ENCODE measurements around the gene STARD8. TPM values are rescaled to one million over a fixed set of nuclear protein-coding genes. Genes with fewer than 3 reads are reported as not detected.
"Not testable (repeated sequence)": the region's sequence is repeated elsewhere in the genome, so short reads cannot be mapped to it uniquely, and the experiment has no call there.

Gene STARD8
- polyA plus RNA-seq, 1 experiment, result 1.3 TPM

DNA sequence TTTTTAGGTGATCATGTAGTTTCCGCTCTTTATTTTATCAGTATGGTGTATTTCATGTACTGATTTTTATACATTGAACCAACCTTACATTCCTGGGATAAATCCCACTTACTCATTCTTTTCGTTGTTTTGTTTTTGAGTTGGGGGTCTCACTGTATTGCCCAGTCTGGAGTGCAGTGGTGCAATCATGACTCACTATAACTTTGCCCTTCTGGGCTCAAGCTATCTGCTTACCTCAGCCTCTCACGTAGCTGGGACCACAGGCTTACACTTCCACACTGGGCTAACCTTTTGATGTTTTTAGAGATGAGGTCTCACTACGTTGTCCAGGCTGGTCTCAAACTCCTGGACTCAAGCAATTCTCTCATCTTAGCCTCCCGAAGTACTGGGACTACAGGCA is 19.5 kb upstream of the STARD8 start:
- H3K27ac ChIP-seq (ENCODE audit: low read depth, low read length), result no peak overlapping the region
- TF ChIP-seq, protein P1, sequence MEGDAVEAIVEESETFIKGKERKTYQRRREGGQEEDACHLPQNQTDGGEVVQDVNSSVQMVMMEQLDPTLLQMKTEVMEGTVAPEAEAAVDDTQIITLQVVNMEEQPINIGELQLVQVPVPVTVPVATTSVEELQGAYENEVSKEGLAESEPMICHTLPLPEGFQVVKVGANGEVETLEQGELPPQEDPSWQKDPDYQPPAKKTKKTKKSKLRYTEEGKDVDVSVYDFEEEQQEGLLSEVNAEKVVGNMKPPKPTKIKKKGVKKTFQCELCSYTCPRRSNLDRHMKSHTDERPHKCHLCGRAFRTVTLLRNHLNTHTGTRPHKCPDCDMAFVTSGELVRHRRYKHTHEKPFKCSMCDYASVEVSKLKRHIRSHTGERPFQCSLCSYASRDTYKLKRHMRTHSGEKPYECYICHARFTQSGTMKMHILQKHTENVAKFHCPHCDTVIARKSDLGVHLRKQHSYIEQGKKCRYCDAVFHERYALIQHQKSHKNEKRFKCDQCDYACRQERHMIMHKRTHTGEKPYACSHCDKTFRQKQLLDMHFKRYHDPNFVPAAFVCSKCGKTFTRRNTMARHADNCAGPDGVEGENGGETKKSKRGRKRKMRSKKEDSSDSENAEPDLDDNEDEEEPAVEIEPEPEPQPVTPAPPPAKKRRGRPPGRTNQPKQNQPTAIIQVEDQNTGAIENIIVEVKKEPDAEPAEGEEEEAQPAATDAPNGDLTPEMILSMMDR (IDR thresholded peaks at IDR 0.05; ENCODE audit: low read depth, low read length), result no peak
- H3K4me3 ChIP-seq (ENCODE audit: low read depth, low read length), result no peak overlapping the region
- DNase-seq (ENCODE audit: low read depth, low spot score), result no peak
- no peaks in the 10 kb centered on the region for H3K9me3 ChIP-seq (ENCODE audit: control insufficient read depth, insufficient read depth, low read length)
- no peaks in the 10 kb centered on the region for H3K27me3 ChIP-seq (ENCODE audit: control insufficient read depth, insufficient read depth, low read length)
- POLR2A ChIA-PET, result no interaction called here
- CTCF ChIA-PET, result no interaction called here

DNA sequence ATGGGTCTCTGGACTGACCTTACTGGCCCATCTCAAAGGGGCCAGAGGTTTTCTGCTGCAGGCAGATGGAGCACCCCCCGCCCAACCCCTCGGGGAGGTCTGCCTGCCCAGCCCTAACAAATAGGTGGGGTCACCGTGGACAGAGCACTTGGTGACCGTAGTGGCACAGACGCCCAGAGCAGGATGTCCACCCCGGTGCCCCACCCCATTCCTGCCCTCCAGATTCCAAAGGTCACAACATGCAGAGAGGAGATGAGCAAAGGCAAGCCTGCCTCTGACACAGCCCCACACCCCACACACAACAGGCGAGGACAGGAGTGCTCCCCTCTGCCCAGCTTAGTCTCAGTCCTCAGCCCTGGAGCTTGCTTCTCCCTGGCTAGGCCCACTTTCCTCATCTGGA is 17.5 kb upstream of the STARD8 start:
- DNase-seq (ENCODE audit: low read depth, low spot score); H3K9me3 ChIP-seq (ENCODE audit: control insufficient read depth, insufficient read depth, low read length); H3K27ac ChIP-seq (ENCODE audit: low read depth, low read length); H3K27me3 ChIP-seq (ENCODE audit: control insufficient read depth, insufficient read depth, low read length); CTCF ChIA-PET; H3K4me3 ChIP-seq (ENCODE audit: low read depth, low read length); POLR2A ChIA-PET: not testable (repeated sequence)

DNA sequence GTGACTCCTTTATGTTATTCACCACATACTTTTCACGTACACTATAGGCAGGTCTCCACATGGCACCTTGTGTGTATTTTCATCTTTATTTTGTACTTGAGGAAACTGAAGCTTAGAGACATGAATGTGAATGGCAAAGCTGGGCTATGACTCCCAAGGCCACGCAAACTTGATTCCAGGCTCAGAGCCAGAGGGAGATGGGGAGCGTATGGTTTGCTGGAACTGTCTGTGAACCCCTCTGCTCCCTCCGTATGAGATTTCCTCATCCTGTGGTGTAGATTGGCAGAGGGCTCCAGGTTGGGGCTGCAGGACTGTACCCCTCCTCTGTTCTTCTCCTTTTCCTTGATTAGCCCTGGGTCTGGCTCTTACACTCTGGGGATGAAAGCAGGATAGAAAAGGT is 16.1 kb upstream of the STARD8 start:
- no peak overlapping the region for H3K4me3 ChIP-seq (ENCODE audit: low read depth, low read length)
- no peak overlapping the region for H3K27ac ChIP-seq (ENCODE audit: low read depth, low read length)
- ChIA-PET CTCF (interaction anchor here (1.1 kb wide), 1 partner anchor 31 kb away, joined by 3 read pairs; no protein-coding TSS in a partner anchor), POLR2A (interaction anchor here (0.6 kb wide), 1 partner anchor 119 kb away, joined by 6 read pairs; no protein-coding TSS in a partner anchor)
- DNase-seq (ENCODE audit: low read depth, low spot score), result no peak
- H3K27me3 ChIP-seq (ENCODE audit: control insufficient read depth, insufficient read depth, low read length), result no peaks in the 10 kb centered on the region
- TF ChIP-seq, protein P1 (IDR thresholded peaks at IDR 0.05; ENCODE audit: low read depth, low read length), result no peak
- no peaks in the 10 kb centered on the region for H3K9me3 ChIP-seq (ENCODE audit: control insufficient read depth, insufficient read depth, low read length)

DNA sequence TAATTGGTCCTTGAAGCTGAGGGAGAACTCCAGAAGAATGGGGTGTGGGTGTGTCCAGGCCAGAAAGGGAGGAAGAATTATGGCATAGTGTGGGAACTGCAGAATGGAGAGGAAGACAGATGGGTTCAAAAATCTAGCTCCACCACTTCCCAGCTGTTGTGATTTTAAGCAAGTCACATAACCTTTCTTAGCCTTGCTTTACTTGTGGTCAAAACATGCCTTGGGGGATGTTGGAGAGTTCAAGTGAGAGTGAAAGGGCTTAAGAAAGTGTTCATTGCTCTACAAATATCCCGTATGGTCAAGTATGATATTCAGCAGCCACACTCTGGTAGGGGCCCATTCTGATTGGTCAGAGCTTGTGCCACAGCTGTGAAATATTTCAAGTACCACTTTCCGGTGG is 15.0 kb upstream of the STARD8 start:
- ChIA-PET POLR2A (no interaction called here), CTCF (interaction anchor here (0.8 to 1.1 kb wide), 2 partner anchors 32 to 195 kb away, joined by 3 read pairs; no protein-coding TSS in a partner anchor)
- H3K27me3 ChIP-seq (ENCODE audit: control insufficient read depth, insufficient read depth, low read length), result no peaks in the 10 kb centered on the region
- no peak overlapping the region for H3K27ac ChIP-seq (ENCODE audit: low read depth, low read length)
- no peak for DNase-seq (ENCODE audit: low read depth, low spot score)
- no peak overlapping the region for H3K4me3 ChIP-seq (ENCODE audit: low read depth, low read length)
- H3K9me3 ChIP-seq (ENCODE audit: control insufficient read depth, insufficient read depth, low read length), result no peaks in the 10 kb centered on the region
- TF ChIP-seq, protein P1 (IDR thresholded peaks at IDR 0.05; ENCODE audit: low read depth, low read length), result no peak

DNA sequence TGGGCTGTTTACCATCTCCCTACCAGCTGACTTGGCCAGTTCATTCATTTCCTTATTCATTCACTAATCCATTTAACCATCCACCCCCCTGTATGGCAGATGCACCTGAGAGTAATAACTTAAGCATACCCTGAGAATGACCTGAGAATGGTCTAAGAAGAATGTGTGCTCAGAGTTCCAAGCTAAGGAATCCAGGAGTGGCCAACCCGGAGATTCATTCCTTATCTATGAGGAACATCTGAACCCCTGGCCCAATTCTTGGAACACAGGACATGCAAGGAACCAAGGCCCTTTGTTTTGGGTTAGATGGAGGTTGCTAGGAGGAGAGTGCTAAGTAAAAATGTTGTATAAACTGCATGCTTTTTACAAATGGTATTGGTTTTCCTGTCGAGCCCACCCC is 13.5 kb upstream of the STARD8 start:
- TF ChIP-seq, protein P1 (IDR thresholded peaks at IDR 0.05; ENCODE audit: low read depth, low read length), result no peak
- ChIA-PET POLR2A (no interaction called here), CTCF (no interaction called here)
- no peaks in the 10 kb centered on the region for H3K27me3 ChIP-seq (ENCODE audit: control insufficient read depth, insufficient read depth, low read length)
- no peak overlapping the region for H3K27ac ChIP-seq (ENCODE audit: low read depth, low read length)
- no peak for DNase-seq (ENCODE audit: low read depth, low spot score)
- no peaks in the 10 kb centered on the region for H3K9me3 ChIP-seq (ENCODE audit: control insufficient read depth, insufficient read depth, low read length)
- no peak overlapping the region for H3K4me3 ChIP-seq (ENCODE audit: low read depth, low read length)
